NCI-H2227 (cell line): ENCODE results near the gene MTERF1.

ENCODE experiments used
- DNase-seq: peaks from one replicate; lab custom pipeline; 2025; ENCODE audit not compliant: unreplicated experiment; lab: John Stamatoyannopoulos, UW

The MTERF1 gene

GRCh38 chr7:91835826-91836368, 44.6 kb downstream of the MTERF1 start:
- no peak for DNase-seq

DNA sequence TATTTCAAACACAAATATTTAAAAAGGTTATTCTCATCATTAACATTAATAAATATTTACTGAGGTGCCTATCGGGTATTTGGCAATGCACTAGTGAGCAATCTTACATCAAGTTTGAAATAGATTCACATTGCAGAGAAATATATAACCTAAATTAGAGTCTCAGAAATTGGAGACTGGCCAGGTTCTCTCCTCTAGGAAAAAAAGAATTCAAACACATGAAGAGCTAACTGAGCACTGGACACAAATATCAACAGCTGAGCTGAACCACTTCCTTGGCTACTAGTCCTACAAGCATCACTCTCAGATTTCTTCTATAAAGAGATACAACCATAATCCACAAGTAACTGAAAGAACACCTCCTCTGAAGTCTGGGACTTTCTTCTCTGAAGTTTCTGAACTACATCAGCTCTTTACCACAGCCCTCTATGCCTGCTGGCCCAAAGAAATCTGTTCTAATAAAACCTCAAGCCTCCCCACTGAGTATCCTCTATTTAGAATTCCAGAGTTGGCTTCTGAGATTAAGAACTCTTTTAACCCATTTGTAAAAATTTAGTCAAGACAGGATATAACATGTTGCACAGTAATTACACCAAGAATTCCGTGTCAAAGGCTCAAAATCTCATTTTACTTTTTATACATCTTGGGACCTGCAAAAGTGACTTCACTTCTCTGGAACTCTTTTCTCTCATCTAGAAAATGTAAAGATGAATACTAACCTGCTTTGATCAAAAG, 45.2 kb downstream of the MTERF1 start:
- no peak for DNase-seq

DNA sequence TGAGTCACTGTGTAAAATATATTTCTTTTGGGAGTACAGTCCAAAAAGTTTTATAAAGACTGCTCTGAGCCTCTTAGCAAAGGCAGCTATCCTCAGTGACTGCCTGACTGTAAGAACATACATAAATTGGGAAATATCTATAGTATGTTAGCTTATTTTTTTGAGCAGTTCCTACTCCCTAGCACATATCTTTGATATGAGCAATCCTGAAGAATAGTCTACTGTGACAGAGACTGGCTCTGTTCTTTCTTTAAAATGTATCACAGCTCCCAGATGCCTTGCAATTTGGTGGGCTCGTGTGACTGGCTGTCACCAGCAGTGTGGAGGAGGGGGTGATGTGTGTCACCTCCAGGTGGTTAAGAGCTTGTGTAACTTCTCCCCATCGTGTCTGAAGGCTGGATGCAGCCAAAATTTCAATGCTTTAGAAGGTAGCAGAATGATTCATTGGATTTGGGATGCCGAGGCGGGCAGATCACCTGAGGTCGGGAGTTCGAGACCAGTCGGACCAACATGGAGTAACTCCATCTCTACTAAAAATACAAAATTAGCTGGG, 47.9 kb downstream of the MTERF1 start:
- DNase-seq = no peak

GRCh38 chr7:91827169-91827568, 53.3 kb downstream of the MTERF1 start:
- no peak for DNase-seq

GRCh38 chr7:91826377-91826776, 54.1 kb downstream of the MTERF1 start:
- DNase-seq = no peak

- no peak for DNase-seq
These were observed 56.3 kb downstream of the MTERF1 start for GRCh38 chr7:91824201-91824600.
